Fibroblast of skin of back (primary cell): Measurements from ENCODE around the gene ARL14EPL.
"Not testable (repeated sequence)": the region's sequence is repeated elsewhere in the genome, so short reads cannot be mapped to it uniquely, and the experiment has no call there.

Source experiments
- DNase-seq: peaks from one replicate; pipeline ENCODE4 v3.0.0-alpha.2; 2013

The ARL14EPL gene

DNA sequence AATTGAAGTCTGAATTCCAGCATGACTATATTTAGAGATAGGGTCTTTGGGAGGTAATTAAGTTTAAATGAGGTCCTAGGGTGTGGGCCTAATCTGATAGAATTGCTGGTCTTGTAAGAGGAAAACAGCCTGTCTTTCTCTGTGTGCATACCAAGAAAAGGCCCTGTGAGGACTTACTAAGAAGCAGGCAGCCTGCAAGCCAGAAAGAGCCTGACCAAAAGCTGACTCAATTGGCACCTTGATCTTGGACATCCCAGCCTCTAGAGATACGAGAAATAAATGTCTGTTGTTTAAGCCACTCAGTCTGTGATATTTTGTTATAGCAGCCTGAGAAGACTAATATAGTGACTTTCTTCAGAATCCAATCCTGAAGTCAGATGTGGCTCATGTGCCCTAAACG, 14.6 kb downstream of the ARL14EPL start:
- no peak for DNase-seq

DNA sequence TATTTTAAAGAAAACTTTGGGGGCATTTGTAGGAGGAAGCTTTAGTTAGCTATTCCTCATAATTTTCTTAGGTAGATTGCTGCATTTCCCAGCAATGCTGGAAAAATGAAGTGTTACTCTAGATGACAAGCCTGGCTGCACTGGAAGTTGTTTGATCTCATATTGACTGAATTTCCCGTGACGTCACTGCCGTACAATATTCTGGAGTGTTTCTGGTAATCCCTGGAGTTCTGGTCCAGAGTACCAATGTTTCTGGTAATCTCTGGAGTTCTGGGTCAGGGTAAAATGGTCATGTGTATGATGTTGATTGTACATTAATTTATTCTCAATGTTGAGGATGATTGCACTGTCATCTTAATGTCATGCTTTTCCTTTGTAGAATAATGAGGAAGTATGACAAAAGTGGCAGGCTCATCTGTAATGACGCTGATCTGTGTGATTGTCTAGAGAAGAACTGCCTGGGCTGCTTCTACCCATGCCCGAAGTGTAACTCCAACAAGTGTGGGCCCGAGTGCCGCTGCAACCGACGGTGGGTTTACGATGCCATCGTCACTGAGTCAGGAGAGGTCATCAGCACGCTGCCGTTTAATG, 26.2 kb downstream of the ARL14EPL start:
- DNase-seq: no peak

GRCh38 chr5:116062352-116062751, 30.1 kb downstream of the ARL14EPL start:
- no peak for DNase-seq

- peak; percentile 23 for DNase-seq
These were observed 31.7 kb downstream of the ARL14EPL start for GRCh38 chr5:116063950-116064349.

DNA sequence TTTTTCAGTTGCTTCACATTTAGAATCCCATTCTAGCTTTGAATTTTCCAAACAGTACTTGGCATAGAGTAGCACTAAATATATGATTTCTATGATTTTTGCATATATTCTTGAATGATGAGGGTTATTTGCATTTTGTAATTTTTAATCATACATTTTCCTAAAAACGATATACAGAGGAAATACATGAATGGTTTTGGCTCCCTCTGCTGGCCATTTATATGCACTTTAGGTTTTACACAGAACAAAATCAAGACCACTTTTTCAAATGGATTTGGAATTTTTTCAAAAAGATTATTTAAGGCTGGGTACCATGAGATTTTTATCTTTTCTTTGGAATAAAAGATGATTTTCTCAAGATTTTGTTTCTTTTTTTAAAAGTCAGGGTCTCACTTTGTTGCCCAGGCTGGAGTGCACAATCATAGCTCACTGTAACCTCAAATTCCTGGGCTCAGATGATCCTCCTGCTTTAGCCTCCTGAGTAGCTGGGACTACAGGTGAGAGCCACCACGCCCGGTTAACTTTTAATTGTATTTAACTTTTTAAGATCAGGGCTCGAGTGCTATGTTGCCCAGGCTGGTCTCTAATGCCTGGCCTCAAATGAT, 35.9 kb downstream of the ARL14EPL start:
- DNase-seq: peak; percentile 56

DNA sequence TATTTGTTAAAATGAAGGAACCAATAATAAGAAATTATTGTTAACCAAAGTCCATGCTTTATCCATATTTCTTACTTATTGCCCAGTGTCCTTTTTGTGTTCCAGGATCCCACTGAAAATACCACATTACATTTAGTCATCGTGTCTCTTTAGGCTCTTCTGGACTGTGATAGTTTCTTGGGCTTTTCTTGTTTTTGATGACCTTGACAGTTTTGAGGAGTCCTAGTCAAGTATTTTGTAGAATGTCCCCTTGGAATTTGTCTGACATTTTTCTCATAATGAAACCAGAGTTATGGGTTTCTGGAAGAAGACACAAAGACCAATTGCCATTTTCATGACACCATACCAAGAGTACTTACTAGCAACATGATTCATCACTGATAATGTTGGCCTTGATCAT, 38.9 kb downstream of the ARL14EPL start:
- DNase-seq: no peak

DNA sequence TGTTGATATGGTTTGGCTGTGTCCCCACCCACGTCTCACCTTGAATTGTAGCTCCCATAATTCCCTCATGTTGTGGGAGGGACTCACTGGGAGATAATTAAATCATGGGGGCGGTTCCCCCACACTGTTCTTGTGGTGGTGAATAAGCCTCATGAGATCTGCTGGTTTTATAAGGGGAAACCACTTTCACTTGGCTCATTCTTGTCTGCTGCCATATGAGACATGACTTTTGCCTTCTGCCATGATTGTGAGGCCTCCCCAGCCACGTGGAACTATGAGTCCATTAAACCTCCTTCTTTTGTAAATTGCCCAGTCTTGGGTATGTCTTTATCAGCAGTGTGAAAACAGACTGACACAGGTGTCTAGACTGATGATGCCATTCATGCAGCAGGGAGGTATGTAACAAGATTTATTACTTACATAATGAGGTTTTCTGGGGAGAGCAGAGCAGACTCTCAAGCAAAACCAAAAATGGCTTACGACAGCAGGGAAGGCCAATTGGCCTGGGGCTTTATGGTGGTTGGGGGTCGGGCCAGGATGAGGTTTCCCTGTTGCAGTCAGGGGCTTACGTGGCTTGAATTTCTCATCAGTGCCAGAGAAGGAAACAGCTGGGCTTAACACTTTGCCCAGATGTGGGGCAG, 43.0 kb downstream of the ARL14EPL start:
- DNase-seq: no peak

DNA sequence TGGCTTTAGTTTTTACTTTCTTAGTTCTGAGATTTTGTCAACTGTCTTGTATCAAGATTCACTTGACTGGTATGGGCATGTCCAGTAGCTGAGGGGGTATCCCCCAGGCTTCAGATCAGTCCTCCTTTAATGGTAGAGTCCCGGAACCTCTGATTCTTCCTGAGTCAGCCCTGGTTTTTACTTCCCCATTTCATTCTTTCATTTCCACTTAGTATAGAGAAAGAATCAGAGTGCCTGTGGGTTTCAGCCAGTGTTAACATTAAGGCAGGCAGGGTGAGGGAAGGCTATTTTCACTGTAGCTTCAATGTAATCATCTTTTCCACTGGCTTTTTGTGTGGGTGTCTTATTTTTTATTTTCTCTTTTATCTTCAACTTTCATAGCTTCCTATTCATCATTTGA, 44.2 kb downstream of the ARL14EPL start:
- no peak for DNase-seq

GRCh38 chr5:116078199-116078598, 45.9 kb downstream of the ARL14EPL start:
- no peak for DNase-seq

DNA sequence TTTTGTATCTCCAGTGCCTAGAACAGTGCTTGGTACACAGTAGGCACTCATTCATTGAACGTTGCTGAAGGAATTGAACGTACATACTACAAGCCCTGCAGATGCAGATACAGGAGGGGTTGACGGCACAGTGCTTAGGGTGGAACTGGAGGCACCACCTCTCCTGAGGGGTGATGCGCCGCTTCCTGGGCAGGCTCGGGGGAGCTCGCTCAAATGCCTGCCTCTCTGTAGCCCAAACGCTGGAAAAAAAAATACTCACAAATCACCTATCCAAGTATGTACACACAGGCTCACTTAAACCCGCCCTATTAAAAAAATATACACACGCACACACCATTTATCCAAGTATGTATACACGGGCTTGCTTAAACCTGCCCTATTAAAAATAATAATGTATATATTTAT, 52.0 kb downstream of the ARL14EPL start:
- DNase-seq: peak; percentile 18

DNA sequence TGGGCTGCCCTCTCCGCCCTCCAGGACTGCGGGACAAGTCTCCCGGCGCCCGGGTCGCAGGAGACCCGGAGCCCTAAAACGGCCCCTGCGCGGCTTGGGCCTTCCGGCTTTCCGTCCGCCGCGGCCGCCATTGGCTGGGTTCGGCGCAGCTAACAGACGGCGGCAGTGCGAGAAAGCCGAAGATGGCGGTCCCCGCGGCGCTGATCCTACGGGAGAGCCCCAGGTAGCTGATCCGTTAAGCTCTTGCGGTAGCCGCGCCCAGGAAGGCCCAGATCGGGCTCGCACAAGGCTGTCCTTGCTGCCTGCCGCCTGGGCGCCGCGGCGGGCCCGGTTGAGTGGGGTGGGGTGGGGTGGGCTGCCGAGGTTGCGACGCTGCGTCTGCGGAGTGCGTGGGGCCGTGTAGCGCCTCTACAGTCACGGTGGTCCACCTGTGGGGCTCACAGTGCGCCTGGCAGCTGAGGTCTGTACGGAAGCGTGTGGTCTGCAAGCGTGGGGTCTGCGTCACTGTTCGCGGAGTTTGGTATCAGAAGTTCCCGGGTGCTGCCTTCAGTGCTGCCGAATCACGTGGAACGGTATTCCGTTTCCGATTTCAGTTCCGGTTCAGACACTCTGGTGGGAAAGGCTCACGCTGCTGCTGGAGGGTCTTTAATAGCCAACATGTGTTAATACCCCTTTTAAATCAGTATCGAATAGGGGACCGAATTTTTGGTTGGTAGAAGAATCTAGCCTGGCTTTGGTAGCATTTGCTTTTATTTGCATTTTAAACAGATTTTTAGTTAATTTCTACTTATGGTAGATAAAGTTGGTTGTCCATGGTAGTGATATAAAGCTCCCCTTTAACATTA, 52.8 kb downstream of the ARL14EPL start, which contains the start of gene COMMD10:
COMMD10 (plus strand) TSS at position 155 of the 845 bp plus-strand sequence.
- DNase-seq: peak; percentile 82

GRCh38 chr5:116086309-116086708, 54.0 kb downstream of the ARL14EPL start:
- DNase-seq: not testable (repeated sequence)

- no peak for DNase-seq
These were observed 55.8 kb downstream of the ARL14EPL start for GRCh38 chr5:116088062-116088461.

GRCh38 chr5:116090302-116090701, 58.0 kb downstream of the ARL14EPL start:
- DNase-seq: no peak

DNA sequence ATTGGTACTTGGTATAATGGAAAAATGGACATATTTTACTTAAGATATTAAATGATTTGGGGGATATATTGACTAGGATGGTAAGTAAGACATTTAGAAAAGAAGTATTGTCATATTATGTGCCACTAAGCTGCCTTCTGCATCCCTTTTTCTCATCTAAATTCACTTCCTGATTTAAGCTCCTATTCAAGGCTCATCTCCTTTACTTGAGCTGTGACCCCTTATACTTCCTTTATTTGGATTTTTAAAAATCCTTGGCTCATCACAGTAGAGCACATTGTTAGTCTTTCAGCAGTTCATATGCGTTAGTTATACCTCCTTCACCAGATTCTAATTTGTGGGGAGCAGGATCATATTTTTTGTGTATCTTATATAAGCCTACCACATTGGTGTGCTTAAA, 59.1 kb downstream of the ARL14EPL start:
- no peak for DNase-seq

- DNase-seq: peak; percentile 30
These were observed 65.0 kb downstream of the ARL14EPL start for GRCh38 chr5:116097301-116097700.

- DNase-seq: no peak
These were observed 66.7 kb downstream of the ARL14EPL start for GRCh38 chr5:116098998-116099397.

DNA sequence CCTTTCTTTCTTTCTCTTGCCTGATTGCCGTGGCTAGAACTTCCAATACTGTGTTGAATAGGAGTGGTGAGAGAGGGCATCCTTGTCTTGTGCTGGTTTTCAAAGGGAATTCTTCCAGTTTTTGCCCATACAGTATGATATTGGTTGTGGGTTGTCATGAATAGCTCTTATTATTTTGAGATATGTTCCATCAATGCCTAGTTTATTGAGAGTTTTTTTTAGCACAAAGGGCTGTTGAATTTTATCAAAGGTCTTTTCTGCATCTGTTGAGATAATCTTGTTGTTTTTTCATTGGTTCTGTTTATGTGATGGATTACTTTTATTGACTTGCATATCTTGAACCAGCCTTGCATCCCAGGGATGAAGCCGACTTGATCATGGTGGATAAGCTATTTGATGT, 72.7 kb downstream of the ARL14EPL start:
- DNase-seq: not testable (repeated sequence)
